Measurements from ENCODE around the gene FAM107B. TPM values are rescaled to one million over a fixed set of nuclear protein-coding genes. Genes with fewer than 3 reads are reported as not detected.
"Not testable (repeated sequence)": the region's sequence is repeated elsewhere in the genome, so short reads cannot be mapped to it uniquely, and the experiment has no call there.

Gene FAM107B
- total RNA-seq, 1 donor from 2014 or later = 40.7 TPM

DNA sequence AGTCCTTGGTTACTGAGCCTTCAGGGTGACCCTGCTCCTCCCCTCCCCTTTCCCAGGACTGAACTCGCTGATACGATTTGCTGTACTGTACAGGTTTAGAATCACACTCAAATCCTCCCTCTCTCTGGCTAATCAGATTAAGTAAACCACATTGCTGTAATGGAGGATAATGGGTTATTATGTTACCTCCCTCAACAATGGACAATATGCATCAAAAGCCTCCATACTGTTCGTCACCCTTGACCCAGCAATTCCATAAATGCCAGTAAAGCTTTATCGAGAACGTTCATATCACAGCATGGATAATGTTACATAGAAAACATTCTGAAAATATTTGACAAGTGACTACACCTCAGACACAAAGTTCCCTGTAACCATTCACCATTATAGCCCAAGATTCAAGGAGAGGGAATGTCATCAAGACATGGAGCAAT is 61.7 kb downstream of the FAM107B start:
- no peak overlapping the region for H3K4me3 Mint-ChIP-seq (ENCODE audit: unreplicated experiment)
- no peaks in the 10 kb centered on the region for H3K9me3 Mint-ChIP-seq (ENCODE audit: unreplicated experiment)
- no peaks in the 10 kb centered on the region for H3K36me3 Mint-ChIP-seq (ENCODE audit: unreplicated experiment)
- DNase-seq (ENCODE audit: extremely low spot score, unreplicated experiment) = no peak
- H3K4me1 Mint-ChIP-seq (ENCODE audit: unreplicated experiment) = peaks cover 11% of the 10 kb centered on the region
- no peak for TF ChIP-seq CTCF (IDR thresholded peaks at IDR 0.05)
- H3K27ac Mint-ChIP-seq (ENCODE audit: unreplicated experiment) = no peak overlapping the region
- no peaks in the 10 kb centered on the region for H3K27me3 Mint-ChIP-seq (ENCODE audit: unreplicated experiment)

- not testable (repeated sequence) for DNase-seq (ENCODE audit: extremely low spot score, unreplicated experiment); H3K27ac Mint-ChIP-seq (ENCODE audit: unreplicated experiment); H3K4me3 Mint-ChIP-seq (ENCODE audit: unreplicated experiment); H3K36me3 Mint-ChIP-seq (ENCODE audit: unreplicated experiment); H3K9me3 Mint-ChIP-seq (ENCODE audit: unreplicated experiment); H3K27me3 Mint-ChIP-seq (ENCODE audit: unreplicated experiment)
- peaks cover 21% of the 10 kb centered on the region for H3K4me1 Mint-ChIP-seq (ENCODE audit: unreplicated experiment)
These were observed 65.4 kb downstream of the FAM107B start for GRCh38 chr10:14709344-14709743.

GRCh38 chr10:14707481-14707880 is 67.2 kb downstream of the FAM107B start:
- no peak for DNase-seq (ENCODE audit: extremely low spot score, unreplicated experiment)
- Mint-ChIP-seq H3K27me3 (ENCODE audit: unreplicated experiment) (no peaks in the 10 kb centered on the region), H3K9me3 (ENCODE audit: unreplicated experiment) (no peaks in the 10 kb centered on the region), H3K36me3 (ENCODE audit: unreplicated experiment) (no peaks in the 10 kb centered on the region), H3K27ac (ENCODE audit: unreplicated experiment) (peak overlapping the region; percentile 23), H3K4me3 (ENCODE audit: unreplicated experiment) (no peak overlapping the region), H3K4me1 (ENCODE audit: unreplicated experiment) (peaks cover 12% of the 10 kb centered on the region)
- TF ChIP-seq CTCF (IDR thresholded peaks at IDR 0.05) = no peak

DNA sequence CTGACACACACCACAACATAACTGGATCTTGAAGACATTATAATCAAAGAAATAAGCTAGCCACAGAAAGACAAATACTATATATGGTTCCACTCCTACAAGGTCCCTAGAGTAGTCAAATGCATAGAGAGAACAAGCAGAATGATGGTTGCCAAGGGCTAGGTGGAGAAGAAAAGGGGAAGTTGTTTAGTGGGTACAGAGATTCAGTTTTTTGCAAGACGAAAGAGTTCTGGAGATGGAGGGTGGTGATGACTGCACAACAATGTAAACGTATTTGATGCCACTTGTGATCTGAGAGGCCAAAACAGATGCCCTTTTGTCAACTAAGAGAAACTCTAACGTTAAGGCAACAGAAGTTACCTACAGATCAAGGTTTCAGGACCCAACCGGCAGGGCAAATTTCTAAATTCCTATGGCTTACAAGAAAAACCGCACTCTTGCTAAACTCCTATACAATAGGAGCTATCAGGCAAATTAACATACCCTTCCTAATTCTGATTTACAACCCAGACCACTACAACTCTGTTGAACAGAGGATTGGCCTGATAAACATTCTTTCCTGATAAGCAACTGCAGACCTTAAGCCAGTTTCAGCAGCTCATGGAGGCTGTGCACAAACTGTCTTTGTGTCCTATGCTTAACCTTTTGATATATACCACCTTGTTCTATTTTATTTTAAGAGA is 69.0 kb downstream of the FAM107B start:
- Mint-ChIP-seq H3K4me3 (ENCODE audit: unreplicated experiment) (no peak overlapping the region), H3K27me3 (ENCODE audit: unreplicated experiment) (no peaks in the 10 kb centered on the region), H3K27ac (ENCODE audit: unreplicated experiment) (no peak overlapping the region), H3K36me3 (ENCODE audit: unreplicated experiment) (no peaks in the 10 kb centered on the region), H3K9me3 (ENCODE audit: unreplicated experiment) (no peaks in the 10 kb centered on the region), H3K4me1 (ENCODE audit: unreplicated experiment) (peaks cover 10% of the 10 kb centered on the region)
- TF ChIP-seq CTCF (IDR thresholded peaks at IDR 0.05) = no peak
- DNase-seq (ENCODE audit: extremely low spot score, unreplicated experiment) = no peak

DNA sequence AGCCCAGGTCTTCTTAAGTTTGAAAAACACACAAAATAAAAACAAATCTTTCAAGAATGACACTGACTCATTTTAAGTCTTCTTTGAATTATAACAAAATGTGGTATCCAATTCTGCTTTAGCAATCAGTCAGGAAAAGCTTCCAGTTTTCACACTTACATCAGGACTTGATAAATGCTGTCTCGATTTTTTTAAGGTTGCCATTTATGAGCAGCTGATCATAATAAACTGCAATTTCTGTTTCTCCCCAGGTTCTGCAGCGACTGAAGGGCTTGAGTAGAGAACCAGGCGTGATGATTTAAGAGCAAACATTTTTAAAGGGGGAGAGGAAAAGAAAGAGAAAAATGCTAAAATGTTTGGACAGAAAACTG is 71.1 kb downstream of the FAM107B start:
- Mint-ChIP-seq H3K27me3 (ENCODE audit: unreplicated experiment) (no peaks in the 10 kb centered on the region), H3K36me3 (ENCODE audit: unreplicated experiment) (no peaks in the 10 kb centered on the region), H3K4me1 (ENCODE audit: unreplicated experiment) (peaks cover 10% of the 10 kb centered on the region), H3K4me3 (ENCODE audit: unreplicated experiment) (no peak overlapping the region), H3K9me3 (ENCODE audit: unreplicated experiment) (no peaks in the 10 kb centered on the region), H3K27ac (ENCODE audit: unreplicated experiment) (no peak overlapping the region)
- no peak for DNase-seq (ENCODE audit: extremely low spot score, unreplicated experiment)
- TF ChIP-seq CTCF (IDR thresholded peaks at IDR 0.05) = no peak
